ENCODE data around the gene SKOR1. TPM values are rescaled to one million over a fixed set of nuclear protein-coding genes. Genes with fewer than 3 reads are reported as not detected.

Gene SKOR1
- total RNA-seq, 1 experiment from 2014 or later: 0.13 TPM

- TF ChIP-seq, protein P1, sequence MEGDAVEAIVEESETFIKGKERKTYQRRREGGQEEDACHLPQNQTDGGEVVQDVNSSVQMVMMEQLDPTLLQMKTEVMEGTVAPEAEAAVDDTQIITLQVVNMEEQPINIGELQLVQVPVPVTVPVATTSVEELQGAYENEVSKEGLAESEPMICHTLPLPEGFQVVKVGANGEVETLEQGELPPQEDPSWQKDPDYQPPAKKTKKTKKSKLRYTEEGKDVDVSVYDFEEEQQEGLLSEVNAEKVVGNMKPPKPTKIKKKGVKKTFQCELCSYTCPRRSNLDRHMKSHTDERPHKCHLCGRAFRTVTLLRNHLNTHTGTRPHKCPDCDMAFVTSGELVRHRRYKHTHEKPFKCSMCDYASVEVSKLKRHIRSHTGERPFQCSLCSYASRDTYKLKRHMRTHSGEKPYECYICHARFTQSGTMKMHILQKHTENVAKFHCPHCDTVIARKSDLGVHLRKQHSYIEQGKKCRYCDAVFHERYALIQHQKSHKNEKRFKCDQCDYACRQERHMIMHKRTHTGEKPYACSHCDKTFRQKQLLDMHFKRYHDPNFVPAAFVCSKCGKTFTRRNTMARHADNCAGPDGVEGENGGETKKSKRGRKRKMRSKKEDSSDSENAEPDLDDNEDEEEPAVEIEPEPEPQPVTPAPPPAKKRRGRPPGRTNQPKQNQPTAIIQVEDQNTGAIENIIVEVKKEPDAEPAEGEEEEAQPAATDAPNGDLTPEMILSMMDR (conservative IDR thresholded peaks at IDR 0.05): no peak
- TF ChIP-seq EZH2 (IDR thresholded peaks at IDR 0.05; ENCODE audit: low read depth): no peak
- H3K4me2 ChIP-seq: no peak overlapping the region
- H4K20me1 ChIP-seq (ENCODE audit: insufficient read depth): no peaks in the 10 kb centered on the region
- no peak overlapping the region for H3K27ac ChIP-seq
- no peaks in the 10 kb centered on the region for H3K4me1 ChIP-seq (replicated peaks; ENCODE audit: insufficient read depth)
- no peaks in the 10 kb centered on the region; the same call in 1 of the 2 replicates for H3F3A ChIP-seq (ENCODE audit: insufficient read depth, low read depth)
- ChIA-PET POLR2A (ENCODE audit: unreplicated experiment) (no interaction called here), CTCF (interaction anchor here (0.7 kb wide), 1 partner anchor 455 kb away, joined by 7 read pairs; no protein-coding TSS in a partner anchor)
- H3K4me3 ChIP-seq: no peak overlapping the region
- H2AFZ ChIP-seq: no peak overlapping the region
- no peaks in the 10 kb centered on the region for H3K9me2 ChIP-seq (ENCODE audit: insufficient read depth)
- no TSS peak for BruUV-seq (replicated peaks)
- DNase-seq: no peak
- no peaks in the 10 kb centered on the region for H3K9me3 ChIP-seq (ENCODE audit: insufficient read depth, low read depth)
- no peaks in the 10 kb centered on the region for H3K79me2 ChIP-seq (ENCODE audit: low read depth)
- intact Hi-C loops (cut with micrococcal nuclease; ENCODE audit: unreplicated experiment): no loop called here
- no peaks in the 10 kb centered on the region for H3K27me3 ChIP-seq (ENCODE audit: insufficient read depth, low read depth)
- no peaks in the 10 kb centered on the region for H3K36me3 ChIP-seq (ENCODE audit: low read depth)
These were observed 27.1 kb downstream of the SKOR1 start for GRCh38 chr15:67852418-67852817.

GRCh38 chr15:67853454-67853853, 28.1 kb downstream of the SKOR1 start:
- intact Hi-C loops (cut with micrococcal nuclease; ENCODE audit: unreplicated experiment): no loop called here
- ChIA-PET POLR2A (ENCODE audit: unreplicated experiment) (no interaction called here), CTCF (no interaction called here)
- Histone ChIP-seq H3K4me2 (no peak overlapping the region), H3K4me1 (replicated peaks; ENCODE audit: insufficient read depth) (no peaks in the 10 kb centered on the region), H3F3A (ENCODE audit: insufficient read depth, low read depth) (no peaks in the 10 kb centered on the region; the same call in 1 of the 2 replicates), H2AFZ (no peak overlapping the region), H3K4me3 (no peak overlapping the region), H4K20me1 (ENCODE audit: insufficient read depth) (no peaks in the 10 kb centered on the region), H3K9me2 (ENCODE audit: insufficient read depth) (no peaks in the 10 kb centered on the region), H3K79me2 (ENCODE audit: low read depth) (no peaks in the 10 kb centered on the region), H3K27ac (no peak overlapping the region), H3K36me3 (ENCODE audit: low read depth) (no peaks in the 10 kb centered on the region), H3K9me3 (ENCODE audit: insufficient read depth, low read depth) (no peaks in the 10 kb centered on the region), H3K27me3 (ENCODE audit: insufficient read depth, low read depth) (no peaks in the 10 kb centered on the region)
- no TSS peak for BruUV-seq (replicated peaks)
- TF ChIP-seq, protein P1 (conservative IDR thresholded peaks at IDR 0.05): no peak
- TF ChIP-seq EZH2 (IDR thresholded peaks at IDR 0.05; ENCODE audit: low read depth): no peak
- no peak for DNase-seq

DNA sequence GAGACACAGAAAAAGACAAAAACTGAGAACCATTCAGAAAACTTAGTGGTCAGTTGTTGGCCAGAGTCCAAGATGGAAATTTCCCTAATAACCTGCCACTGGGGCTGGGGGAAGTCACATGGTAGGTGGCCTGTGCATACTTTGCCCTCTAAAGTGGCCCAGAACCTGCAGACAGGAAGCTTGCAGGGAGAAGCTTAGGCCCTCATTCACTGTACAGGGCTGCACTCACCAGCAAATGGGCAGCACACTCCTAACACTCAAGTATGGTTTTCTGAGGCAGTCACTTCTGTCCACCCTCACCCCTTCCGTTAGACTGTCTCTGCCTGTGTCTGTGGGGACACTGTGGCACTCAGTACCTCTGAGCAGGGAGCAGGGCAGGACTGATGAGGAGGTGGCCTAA, 29.0 kb downstream of the SKOR1 start:
- DNase-seq: no peak
- H3K79me2 ChIP-seq (ENCODE audit: low read depth): no peaks in the 10 kb centered on the region
- ChIA-PET CTCF (no interaction called here), POLR2A (ENCODE audit: unreplicated experiment) (no interaction called here)
- intact Hi-C loops (cut with micrococcal nuclease; ENCODE audit: unreplicated experiment): no loop called here
- no peaks in the 10 kb centered on the region for H3K4me1 ChIP-seq (replicated peaks; ENCODE audit: insufficient read depth)
- H4K20me1 ChIP-seq (ENCODE audit: insufficient read depth): no peaks in the 10 kb centered on the region
- TF ChIP-seq, protein P1 (conservative IDR thresholded peaks at IDR 0.05): no peak
- TF ChIP-seq EZH2 (IDR thresholded peaks at IDR 0.05; ENCODE audit: low read depth): no peak
- no peaks in the 10 kb centered on the region; the same call in 1 of the 2 replicates for H3F3A ChIP-seq (ENCODE audit: insufficient read depth, low read depth)
- no peaks in the 10 kb centered on the region for H3K9me2 ChIP-seq (ENCODE audit: insufficient read depth)
- no peak overlapping the region for H3K4me2 ChIP-seq
- H3K27me3 ChIP-seq (ENCODE audit: insufficient read depth, low read depth): no peaks in the 10 kb centered on the region
- no peak overlapping the region for H3K27ac ChIP-seq
- H3K9me3 ChIP-seq (ENCODE audit: insufficient read depth, low read depth): no peaks in the 10 kb centered on the region
- no peak overlapping the region for H3K4me3 ChIP-seq
- BruUV-seq (replicated peaks): no TSS peak
- no peak overlapping the region for H2AFZ ChIP-seq
- H3K36me3 ChIP-seq (ENCODE audit: low read depth): no peaks in the 10 kb centered on the region

All from PC-9 (cell line).